ENCODE results near the gene CDCA7L.

CDCA7L gene

GRCh38 chr7:21910253-21910652 is 35.4 kb downstream of the CDCA7L start:
- peaks cover 22 to 74% of the 10 kb centered on the region in 2 experiments for H3K36me3 ChIP-seq (ENCODE audit: control insufficient read depth in 2 of 2, insufficient read depth in 1 of 2, low read length in 2 of 2)
- POLR2A ChIA-PET: no interaction called here
- no peaks in the 10 kb centered on the region for H3K9me3 ChIP-seq (ENCODE audit: control insufficient read depth, insufficient read depth, low read depth, low read length)

GRCh38 chr7:21908746-21909145 is 37.0 kb downstream of the CDCA7L start:
- ChIA-PET POLR2A (no interaction called here), CTCF (no interaction called here)
- peaks cover 27 to 73% of the 10 kb centered on the region in 2 experiments for H3K36me3 ChIP-seq (ENCODE audit: control insufficient read depth in 2 of 2, insufficient read depth in 1 of 2, low read length in 2 of 2)
- H3K4me1 ChIP-seq (ENCODE audit: control insufficient read depth, insufficient read depth, low read length): no peaks in the 10 kb centered on the region
- no peak overlapping the region for H3K4me3 ChIP-seq (ENCODE audit: low read depth, low read length)
- H3K27ac ChIP-seq (ENCODE audit: extremely low read depth, low read depth, low read length): no peak overlapping the region
- no peaks in the 10 kb centered on the region for H3K9me3 ChIP-seq (ENCODE audit: control insufficient read depth, insufficient read depth, low read depth, low read length)
- TF ChIP-seq ZNF596 (tag by site-specific recombination; IDR thresholded peaks at IDR 0.05) (no peak), PRDM2 (tag by site-specific recombination; IDR thresholded peaks at IDR 0.05; ENCODE audit: borderline replicate concordance) (no peak), ZNF830 (tag by site-specific recombination; IDR thresholded peaks at IDR 0.05; ENCODE audit: low read depth) (no peak), ZNF785 (tag by site-specific recombination; IDR thresholded peaks at IDR 0.05) (no peak), ZNF776 (tag by site-specific recombination; IDR thresholded peaks at IDR 0.05; ENCODE audit: borderline replicate concordance) (no peak), ZXDB (tag by site-specific recombination; IDR thresholded peaks at IDR 0.05) (no peak), ZNF24 (tag by site-specific recombination; IDR thresholded peaks at IDR 0.05) (no peak), ZBTB7A (tag by site-specific recombination; IDR thresholded peaks at IDR 0.05; ENCODE audit: low read depth) (no peak), ZNF112 (tag by site-specific recombination; IDR thresholded peaks at IDR 0.05) (no peak), SALL2 (tag by site-specific recombination; IDR thresholded peaks at IDR 0.05; ENCODE audit: borderline replicate concordance) (no peak), ZNF660 (tag by site-specific recombination; IDR thresholded peaks at IDR 0.05) (no peak), ZBTB49 (tag by site-specific recombination; IDR thresholded peaks at IDR 0.05; ENCODE audit: low read depth) (no peak)
- TF ChIP-seq, protein P1, sequence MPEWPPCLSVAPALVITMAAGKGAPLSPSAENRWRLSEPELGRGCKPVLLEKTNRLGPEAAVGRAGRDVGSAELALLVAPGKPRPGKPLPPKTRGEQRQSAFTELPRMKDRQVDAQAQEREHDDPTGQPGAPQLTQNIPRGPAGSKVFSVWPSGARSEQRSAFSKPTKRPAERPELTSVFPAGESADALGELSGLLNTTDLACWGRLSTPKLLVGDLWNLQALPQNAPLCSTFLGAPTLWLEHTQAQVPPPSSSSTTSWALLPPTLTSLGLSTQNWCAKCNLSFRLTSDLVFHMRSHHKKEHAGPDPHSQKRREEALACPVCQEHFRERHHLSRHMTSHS (tag by site-specific recombination; IDR thresholded peaks at IDR 0.05): no peak

More at GRCh38 chr7:21910253-21910652, 35.4 kb downstream of the CDCA7L start:
- CTCF ChIA-PET: interaction anchor here (0.6 kb wide), 1 partner anchor 103 kb away, joined by 5 read pairs; no protein-coding TSS in a partner anchor
- TF ChIP-seq ZNF521 (tag by site-specific recombination; IDR thresholded peaks at IDR 0.05) (no peak), YY1 (tag by site-specific recombination; IDR thresholded peaks at IDR 0.05) (no peak), ZNF768 (tag by site-specific recombination; IDR thresholded peaks at IDR 0.05) (no peak), ZSCAN30 (tag by site-specific recombination; IDR thresholded peaks at IDR 0.05) (no peak), HOXA7 (CRISPR knock-in tag; IDR thresholded peaks at IDR 0.05; ENCODE audit: borderline replicate concordance) (no peak), ZNF704 (tag by site-specific recombination; IDR thresholded peaks at IDR 0.05) (no peak), ZNF24 (tag by site-specific recombination; IDR thresholded peaks at IDR 0.05) (no peak), ZNF121 (tag by site-specific recombination; IDR thresholded peaks at IDR 0.05) (no peak), ZNF169 (tag by site-specific recombination; IDR thresholded peaks at IDR 0.05) (no peak)
- TF ChIP-seq, protein P2, sequence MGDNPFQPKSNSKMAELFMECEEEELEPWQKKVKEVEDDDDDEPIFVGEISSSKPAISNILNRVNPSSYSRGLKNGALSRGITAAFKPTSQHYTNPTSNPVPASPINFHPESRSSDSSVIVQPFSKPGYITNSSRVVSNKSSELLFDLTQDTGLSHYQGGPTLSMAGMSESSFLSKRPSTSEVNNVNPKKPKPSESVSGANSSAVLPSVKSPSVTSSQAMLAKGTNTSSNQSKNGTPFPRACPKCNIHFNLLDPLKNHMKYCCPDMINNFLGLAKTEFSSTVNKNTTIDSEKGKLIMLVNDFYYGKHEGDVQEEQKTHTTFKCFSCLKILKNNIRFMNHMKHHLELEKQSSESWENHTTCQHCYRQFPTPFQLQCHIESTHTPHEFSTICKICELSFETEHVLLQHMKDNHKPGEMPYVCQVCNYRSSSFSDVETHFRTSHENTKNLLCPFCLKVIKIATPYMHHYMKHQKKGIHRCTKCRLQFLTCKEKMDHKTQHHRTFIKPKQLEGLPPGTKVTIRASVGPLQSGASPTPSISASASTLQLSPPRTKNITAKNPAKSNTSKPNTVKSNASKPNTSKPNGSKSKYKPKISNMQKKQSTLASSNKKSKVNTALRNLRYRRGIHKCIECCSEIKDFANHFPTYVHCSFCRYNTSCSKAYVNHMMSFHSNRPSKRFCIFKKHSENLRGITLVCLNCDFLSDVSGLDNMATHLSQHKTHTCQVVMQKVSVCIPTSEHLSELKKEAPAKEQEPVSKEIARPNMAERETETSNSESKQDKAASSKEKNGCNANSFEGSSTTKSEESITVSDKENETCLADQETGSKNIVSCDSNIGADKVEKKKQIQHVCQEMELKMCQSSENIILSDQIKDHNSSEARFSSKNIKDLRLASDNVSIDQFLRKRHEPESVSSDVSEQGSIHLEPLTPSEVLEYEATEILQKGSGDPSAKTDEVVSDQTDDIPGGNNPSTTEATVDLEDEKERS (tag by site-specific recombination; IDR thresholded peaks at IDR 0.05): no peak
- H3K4me3 ChIP-seq (ENCODE audit: low read depth, low read length): no peak overlapping the region
- no peaks in the 10 kb centered on the region for H3K4me1 ChIP-seq (ENCODE audit: control insufficient read depth, insufficient read depth, low read length)
- H3K27ac ChIP-seq (ENCODE audit: extremely low read depth, low read depth, low read length): no peak overlapping the region
